SH-SY5Y (cell line): ENCODE results near the gene NSD2.

Source experiments
- GATA2 ChIP-seq: IDR thresholded peaks from 2 replicates; pipeline ENCODE4 v1.6.1; 2011; ENCODE audit warnings: mild to moderate bottlenecking, low read depth, low read length
- GATA3 ChIP-seq: IDR thresholded peaks from 2 replicates; pipeline ENCODE4 v1.6.1; 2011; ENCODE audit warnings: low read depth, mild to moderate bottlenecking, low read length, moderate library complexity

DNA sequence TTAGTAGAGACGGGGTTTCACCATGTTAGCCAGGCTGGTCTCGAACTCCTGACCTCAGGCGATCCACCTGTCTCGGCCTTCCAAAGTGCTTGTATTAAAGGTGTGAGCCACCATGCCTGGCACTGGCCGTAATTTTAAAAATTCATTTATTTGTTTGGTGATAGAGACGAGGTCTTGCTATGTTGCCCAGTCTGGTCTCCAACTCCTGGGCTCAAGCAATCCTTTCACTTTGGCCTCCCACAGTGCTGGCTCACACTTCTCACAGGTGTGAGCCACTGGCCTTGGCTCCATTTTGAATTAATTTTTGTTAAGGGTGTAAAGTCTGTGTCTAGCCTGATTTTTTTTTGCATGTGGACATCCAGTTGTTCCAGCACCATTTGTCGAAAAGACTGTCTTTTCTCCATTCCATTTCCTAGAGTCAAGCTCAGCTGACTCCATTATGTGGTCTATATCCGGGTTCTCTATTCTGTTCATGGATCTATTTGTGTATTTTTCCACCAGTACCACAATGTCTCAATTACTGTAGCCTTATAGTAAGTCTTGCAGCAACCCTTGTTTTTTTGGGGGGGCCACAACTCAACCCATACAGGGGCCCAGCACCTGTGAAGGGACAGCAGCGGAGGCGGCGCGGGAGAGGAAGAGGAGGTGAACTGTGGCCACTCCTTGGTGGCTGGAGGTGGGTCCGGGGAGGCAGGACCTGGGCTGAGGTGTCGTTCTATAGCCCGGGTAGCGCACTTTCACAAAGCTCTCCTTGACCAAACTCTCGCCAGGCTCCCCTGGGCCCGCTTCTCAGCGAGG lies 1.5 kb upstream of the NSD2 start:
- no peak for TF ChIP-seq GATA3
- no peak for TF ChIP-seq GATA2
